Glutamatergic neuron (in vitro differentiated cells): ENCODE measurements around the gene RBM20. TPM values are rescaled to one million over a fixed set of nuclear protein-coding genes. Genes with fewer than 3 reads are reported as not detected.
A peak's percentile ranks its signal among the peaks of the same experiment; 100 is the strongest.

ENCODE experiments used
- DNase-seq: peaks from one replicate; pipeline ENCODE4 v3.0.0; 2022
- H3K27ac Mint-ChIP-seq: one replicate; pipeline ENCODE4 v1.8.0; 2020; ENCODE audit warnings: mild to moderate bottlenecking, mixed read lengths, inconsistent platforms; ENCODE audit not compliant: unreplicated experiment
- H3K27me3 Mint-ChIP-seq: one replicate; pipeline ENCODE4 v1.8.0; 2020; ENCODE audit warnings: mild to moderate bottlenecking, moderate library complexity, mixed read lengths, inconsistent platforms; ENCODE audit not compliant: unreplicated experiment
- H3K36me3 Mint-ChIP-seq: one replicate; pipeline ENCODE4 v1.8.0; 2020; ENCODE audit warnings: mild to moderate bottlenecking, mixed read lengths, inconsistent platforms; ENCODE audit not compliant: unreplicated experiment
- H3K4me1 Mint-ChIP-seq: one replicate; pipeline ENCODE4 v1.8.0; 2020; ENCODE audit warnings: mild to moderate bottlenecking, low read depth, mixed read lengths, inconsistent platforms; ENCODE audit not compliant: unreplicated experiment
- H3K4me3 Mint-ChIP-seq: one replicate; pipeline ENCODE4 v1.8.0; 2020; ENCODE audit warnings: mild to moderate bottlenecking, mixed read lengths, inconsistent platforms; ENCODE audit not compliant: unreplicated experiment
- H3K9me3 Mint-ChIP-seq: one replicate; pipeline ENCODE4 v1.8.0; 2020; ENCODE audit warnings: mild to moderate bottlenecking, moderate library complexity, mixed read lengths, inconsistent platforms; ENCODE audit not compliant: unreplicated experiment
- total RNA-seq: library from RNA; stranded (reverse); fragmentation: NEBNext Ultra II Directional; extraction: Animal tissue kit (Norgen Biotek cat#: 25700); gene quantifications from one replicate; pipeline ENCODE4 v1.2.1, GENCODE V29; 2021; ENCODE audit not compliant: unreplicated experiment
- TF ChIP-seq, protein P1 (sequence below): fragments of 200-600 bp; sonication (generic); IDR thresholded peaks from one replicate; pipeline ENCODE4 v1.5.0; 2021; ENCODE audit not compliant: partially characterized antibody, unreplicated experiment

The RBM20 gene
- total RNA-seq, 1 donor from 2014 or later: 5.8 TPM

- TF ChIP-seq, protein P1, sequence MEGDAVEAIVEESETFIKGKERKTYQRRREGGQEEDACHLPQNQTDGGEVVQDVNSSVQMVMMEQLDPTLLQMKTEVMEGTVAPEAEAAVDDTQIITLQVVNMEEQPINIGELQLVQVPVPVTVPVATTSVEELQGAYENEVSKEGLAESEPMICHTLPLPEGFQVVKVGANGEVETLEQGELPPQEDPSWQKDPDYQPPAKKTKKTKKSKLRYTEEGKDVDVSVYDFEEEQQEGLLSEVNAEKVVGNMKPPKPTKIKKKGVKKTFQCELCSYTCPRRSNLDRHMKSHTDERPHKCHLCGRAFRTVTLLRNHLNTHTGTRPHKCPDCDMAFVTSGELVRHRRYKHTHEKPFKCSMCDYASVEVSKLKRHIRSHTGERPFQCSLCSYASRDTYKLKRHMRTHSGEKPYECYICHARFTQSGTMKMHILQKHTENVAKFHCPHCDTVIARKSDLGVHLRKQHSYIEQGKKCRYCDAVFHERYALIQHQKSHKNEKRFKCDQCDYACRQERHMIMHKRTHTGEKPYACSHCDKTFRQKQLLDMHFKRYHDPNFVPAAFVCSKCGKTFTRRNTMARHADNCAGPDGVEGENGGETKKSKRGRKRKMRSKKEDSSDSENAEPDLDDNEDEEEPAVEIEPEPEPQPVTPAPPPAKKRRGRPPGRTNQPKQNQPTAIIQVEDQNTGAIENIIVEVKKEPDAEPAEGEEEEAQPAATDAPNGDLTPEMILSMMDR: no peak
- peaks cover 10% of the 10 kb centered on the region for H3K9me3 Mint-ChIP-seq
- no peak overlapping the region for H3K4me3 Mint-ChIP-seq
- no peak overlapping the region for H3K27ac Mint-ChIP-seq
- no peaks in the 10 kb centered on the region for H3K27me3 Mint-ChIP-seq
- no peaks in the 10 kb centered on the region for H3K36me3 Mint-ChIP-seq
- peaks cover 22% of the 10 kb centered on the region for H3K4me1 Mint-ChIP-seq
- DNase-seq: no peak
Measured at GRCh38 chr10:110771991-110772390, 127.9 kb downstream of the RBM20 start.

- Mint-ChIP-seq H3K36me3 (no peaks in the 10 kb centered on the region), H3K4me1 (peaks cover 22% of the 10 kb centered on the region), H3K4me3 (peak overlapping the region; percentile 56), H3K27me3 (no peaks in the 10 kb centered on the region), H3K27ac (peak overlapping the region; percentile 56), H3K9me3 (peaks cover 10% of the 10 kb centered on the region)
- no peak for DNase-seq
- TF ChIP-seq, protein P1: no peak
Measured at GRCh38 chr10:110772454-110773025, 128.4 kb downstream of the RBM20 start.

DNA sequence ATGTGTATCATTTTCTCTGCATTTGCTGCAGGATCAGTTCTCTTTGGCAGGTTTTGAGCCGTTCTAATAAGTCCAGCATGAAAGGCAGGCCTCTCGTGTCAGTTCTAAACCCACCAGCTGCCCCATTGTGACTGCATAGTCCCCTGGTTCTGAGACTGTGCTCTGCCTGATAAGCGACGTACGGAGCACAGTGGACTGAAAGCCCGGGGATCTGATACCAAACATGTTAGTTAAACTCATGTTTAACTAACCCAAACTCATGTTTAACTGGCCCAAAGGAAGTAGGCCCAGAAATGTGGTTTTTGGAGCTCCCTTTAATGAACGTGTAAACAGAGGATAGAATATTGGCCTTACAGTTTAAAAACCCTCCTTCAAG, 129.5 kb downstream of the RBM20 start:
- Mint-ChIP-seq H3K4me1 (peaks cover 20% of the 10 kb centered on the region), H3K9me3 (peaks cover 3% of the 10 kb centered on the region), H3K4me3 (no peak overlapping the region), H3K27me3 (no peaks in the 10 kb centered on the region), H3K27ac (no peak overlapping the region), H3K36me3 (no peaks in the 10 kb centered on the region)
- DNase-seq: no peak
- TF ChIP-seq, protein P1: no peak

DNA sequence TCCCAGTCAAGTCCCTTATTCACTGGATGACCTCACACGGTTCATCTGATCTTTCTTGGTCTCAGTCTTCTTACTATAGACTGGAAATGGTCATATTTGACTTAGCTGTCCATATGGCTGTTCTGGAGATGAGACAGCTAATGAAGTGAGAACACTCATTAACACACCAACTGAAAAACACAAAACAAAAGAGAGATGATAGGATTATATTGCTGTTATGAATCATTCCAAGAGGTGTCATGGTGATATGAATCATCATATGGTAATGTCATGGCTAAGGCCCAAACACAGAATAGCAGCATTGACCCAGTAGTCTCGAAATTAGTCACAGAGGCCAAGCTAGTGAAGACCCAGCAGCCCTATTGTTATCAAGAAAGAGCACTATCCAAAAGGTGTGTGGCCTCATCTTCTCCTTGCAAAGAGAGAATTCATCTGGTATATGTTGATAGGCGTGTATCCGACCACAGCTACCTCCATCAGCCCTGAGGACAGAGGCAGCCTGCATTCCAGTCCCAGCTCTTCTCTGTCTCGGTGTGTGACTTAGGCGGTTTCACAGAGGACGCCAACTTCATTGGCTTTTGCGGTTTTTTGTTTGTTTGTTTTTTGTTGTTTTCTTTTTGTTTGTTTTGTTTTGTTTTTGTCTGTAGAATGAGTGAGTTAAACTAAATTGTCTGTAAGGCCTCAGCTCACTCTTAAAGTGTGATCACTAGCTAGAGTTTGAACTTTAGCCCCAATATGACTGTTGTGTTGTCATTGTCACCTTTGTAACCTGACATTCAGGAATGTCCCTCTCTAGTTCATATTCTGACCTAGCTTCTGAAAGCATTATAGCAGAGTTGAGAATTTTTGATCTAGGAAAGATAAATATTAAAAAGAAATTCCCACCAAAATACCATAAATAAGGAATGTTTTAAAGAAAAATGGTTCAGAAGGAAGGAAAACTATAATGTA, 130.2 kb downstream of the RBM20 start:
- Mint-ChIP-seq H3K4me1 (peaks cover 20% of the 10 kb centered on the region), H3K4me3 (no peak overlapping the region), H3K9me3 (peaks cover 3% of the 10 kb centered on the region), H3K27me3 (no peaks in the 10 kb centered on the region), H3K27ac (no peak overlapping the region), H3K36me3 (no peaks in the 10 kb centered on the region)
- DNase-seq: no peak
- TF ChIP-seq, protein P1: no peak

- TF ChIP-seq, protein P1: no peak
- Mint-ChIP-seq H3K27me3 (peaks cover 2% of the 10 kb centered on the region), H3K4me1 (peaks cover 20% of the 10 kb centered on the region), H3K9me3 (peaks cover 3% of the 10 kb centered on the region), H3K4me3 (no peak overlapping the region), H3K36me3 (no peaks in the 10 kb centered on the region), H3K27ac (no peak overlapping the region)
- DNase-seq: no peak
Measured at GRCh38 chr10:110775020-110775375, 130.9 kb downstream of the RBM20 start.
